GM18508 (cell line): Measurements from ENCODE around the gene SPC24.
"Not testable (repeated sequence)": the region's sequence is repeated elsewhere in the genome, so short reads cannot be mapped to it uniquely, and the experiment has no call there.

Experiments
- ATAC-seq: cut with Tn5 transposase; IDR thresholded peaks from one replicate; pipeline ENCODE4 v1.9.1; 2021; ENCODE audit warnings: moderate number of reproducible peaks; ENCODE audit not compliant: insufficient read depth, unreplicated experiment

SPC24 gene

DNA sequence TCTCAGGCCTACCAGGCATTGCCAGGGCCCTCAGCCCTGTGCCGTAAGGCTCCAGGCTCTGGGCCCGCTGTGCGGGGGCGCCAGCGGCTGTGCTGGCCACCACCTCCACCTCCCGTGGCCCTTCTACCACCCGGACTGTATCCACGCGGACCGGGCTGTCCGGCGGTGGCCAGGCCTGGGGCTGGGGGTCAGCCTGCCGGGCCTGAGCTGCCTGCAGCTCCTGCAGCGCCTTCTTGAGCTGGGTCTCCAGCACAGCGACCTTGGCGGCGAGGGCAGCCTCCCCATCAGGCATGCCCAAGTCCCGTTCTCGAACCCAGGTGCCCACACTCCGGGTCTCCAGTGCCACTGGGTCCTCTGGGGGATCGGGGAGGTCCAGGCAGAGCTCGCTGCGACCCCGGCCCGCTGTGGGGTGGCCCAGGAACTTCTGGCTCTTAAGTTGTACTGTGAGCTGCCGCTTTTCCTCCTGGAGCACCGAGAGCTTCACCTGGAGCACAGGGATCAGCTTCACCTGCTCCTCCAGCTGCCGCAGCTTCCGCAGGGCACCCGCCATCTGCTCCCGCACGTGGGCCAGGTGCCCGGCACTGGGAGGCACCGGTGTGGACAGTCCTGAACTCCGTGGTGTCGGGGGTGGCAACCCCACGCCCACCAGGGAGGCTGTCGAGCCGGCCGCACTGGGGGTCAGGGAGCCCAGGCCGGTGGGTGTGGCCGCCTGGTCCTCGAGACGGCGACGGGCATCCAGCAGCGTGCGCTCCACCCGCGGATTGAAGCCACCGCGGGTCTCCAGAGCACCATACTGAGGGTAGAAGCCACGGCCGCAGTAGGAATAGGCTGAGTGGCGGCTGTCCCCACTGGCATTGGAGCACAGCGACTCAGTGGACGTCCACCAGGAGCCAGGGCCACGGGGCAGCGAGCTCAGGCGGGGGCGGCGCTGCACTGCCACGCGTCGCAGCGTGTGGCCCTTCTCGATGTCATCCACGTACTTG, 37.7 kb upstream of the SPC24 start:
- ATAC-seq, result no peak

GRCh38 chr19:11191934-11192333, 36.4 kb upstream of the SPC24 start:
- ATAC-seq, result no peak

DNA sequence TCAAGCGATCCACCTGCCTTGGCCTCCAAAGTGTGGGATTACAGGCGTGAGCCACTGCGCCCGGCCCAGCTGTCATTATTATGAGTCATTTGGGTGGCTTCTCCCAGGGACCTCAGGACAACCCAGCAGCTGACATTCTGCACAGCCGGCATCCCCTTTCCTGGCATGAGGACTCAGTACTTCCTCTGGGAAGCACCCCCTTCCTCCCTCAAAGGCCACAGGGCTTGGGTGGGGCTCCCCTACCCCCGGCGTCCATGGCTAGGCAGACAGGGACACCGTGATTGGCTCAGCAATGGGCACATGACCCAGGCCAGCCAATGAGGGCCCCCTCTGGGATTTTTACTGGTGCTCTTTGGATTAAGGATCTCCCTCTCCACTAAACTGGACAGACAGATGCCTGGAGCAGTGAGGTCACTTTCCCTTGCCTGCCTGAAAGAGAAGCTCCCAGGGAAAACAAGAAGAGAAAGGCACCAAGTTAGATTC, 35.7 kb upstream of the SPC24 start:
- no peak for ATAC-seq

- no peak for ATAC-seq
Observed at GRCh38 chr19:11190501-11190900, 34.9 kb upstream of the SPC24 start.

- ATAC-seq, result no peak
Observed at GRCh38 chr19:11187441-11187840, 31.9 kb upstream of the SPC24 start.

DNA sequence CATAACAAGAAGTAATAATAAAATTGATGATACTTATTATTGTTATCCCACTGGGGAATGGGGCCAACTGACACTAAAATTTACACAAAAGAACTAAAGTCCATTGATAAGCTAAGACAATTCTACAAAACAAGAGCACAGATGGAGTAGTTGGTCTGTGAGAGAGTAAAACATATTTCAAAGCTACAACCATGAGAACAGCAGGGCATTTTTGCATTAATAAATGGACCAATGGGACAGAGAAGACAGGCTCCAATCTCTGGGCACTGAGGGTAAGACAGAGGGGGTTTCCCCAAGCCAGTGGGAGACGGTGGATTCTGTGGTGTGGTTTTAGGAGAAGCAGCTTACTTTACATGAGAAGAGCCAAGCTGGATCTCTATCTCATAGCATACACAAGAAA, 27.4 kb upstream of the SPC24 start:
- ATAC-seq, result no peak

DNA sequence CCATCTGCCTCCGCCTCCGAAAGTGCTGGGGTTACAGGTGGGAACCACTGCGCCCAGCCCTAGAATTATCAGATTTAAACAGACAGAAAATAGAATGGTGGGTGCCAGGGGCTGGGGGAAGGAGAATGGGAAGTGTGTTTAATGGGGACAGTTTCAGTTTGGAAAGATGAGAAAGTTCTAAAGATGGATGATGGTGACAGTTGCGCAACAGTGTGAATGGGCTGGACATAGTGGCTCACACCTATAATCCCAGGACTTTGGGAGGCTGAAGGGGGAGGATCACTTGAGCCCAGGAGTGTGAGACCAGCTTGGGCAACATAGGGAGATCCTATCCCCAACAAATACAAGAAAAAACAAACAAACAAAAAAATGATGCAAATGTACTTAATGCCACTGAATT, 25.9 kb upstream of the SPC24 start:
- ATAC-seq, result no peak

DNA sequence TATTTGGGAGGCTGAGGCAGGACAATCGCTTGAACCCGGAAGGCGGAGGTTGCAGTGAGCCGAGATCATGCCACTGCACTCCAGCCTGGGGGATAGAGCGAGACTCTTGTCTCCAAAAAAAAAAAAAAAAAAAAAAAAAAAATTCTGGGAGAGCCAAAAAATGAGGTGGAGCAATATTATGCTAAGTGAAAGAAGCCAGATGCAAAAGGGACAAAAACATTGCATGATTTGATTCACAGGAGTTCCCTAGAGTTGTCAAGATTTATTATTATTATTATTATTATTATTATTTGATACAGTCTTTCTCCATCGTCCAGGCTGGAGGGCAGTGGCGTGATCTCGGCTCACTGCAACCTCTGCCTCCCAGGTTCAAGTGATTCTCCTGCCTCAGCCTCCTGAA, 25.4 kb upstream of the SPC24 start:
- ATAC-seq, result not testable (repeated sequence)

- ATAC-seq, result no peak
Observed at GRCh38 chr19:11180346-11180745, 24.8 kb upstream of the SPC24 start.

GRCh38 chr19:11179716-11180297, 24.2 kb upstream of the SPC24 start:
- ATAC-seq, result no peak

DNA sequence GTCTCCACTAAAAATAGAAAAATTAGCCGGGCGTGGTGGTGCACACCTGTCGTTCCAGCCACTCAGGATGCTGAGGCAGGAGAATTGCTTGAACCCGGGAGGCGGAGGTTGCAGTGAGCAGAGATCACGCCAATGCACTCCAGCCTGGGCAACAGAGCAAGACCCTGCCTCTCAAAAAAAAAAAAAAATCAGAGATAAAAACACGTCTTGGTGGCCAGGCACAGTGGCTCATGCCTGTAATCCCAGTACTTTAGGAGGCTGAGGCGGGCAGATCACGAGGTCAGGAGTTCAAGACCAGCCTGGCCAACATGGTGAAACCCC, 23.5 kb upstream of the SPC24 start:
- ATAC-seq, result not testable (repeated sequence)

GRCh38 chr19:11177592-11177991, 22.0 kb upstream of the SPC24 start:
- no peak for ATAC-seq

- no peak for ATAC-seq
Observed at GRCh38 chr19:11176466-11177193, 21.0 kb upstream of the SPC24 start.

- no peak for ATAC-seq
Observed at GRCh38 chr19:11175920-11176319, 20.3 kb upstream of the SPC24 start.

GRCh38 chr19:11174336-11174735, 18.8 kb upstream of the SPC24 start:
- no peak for ATAC-seq

DNA sequence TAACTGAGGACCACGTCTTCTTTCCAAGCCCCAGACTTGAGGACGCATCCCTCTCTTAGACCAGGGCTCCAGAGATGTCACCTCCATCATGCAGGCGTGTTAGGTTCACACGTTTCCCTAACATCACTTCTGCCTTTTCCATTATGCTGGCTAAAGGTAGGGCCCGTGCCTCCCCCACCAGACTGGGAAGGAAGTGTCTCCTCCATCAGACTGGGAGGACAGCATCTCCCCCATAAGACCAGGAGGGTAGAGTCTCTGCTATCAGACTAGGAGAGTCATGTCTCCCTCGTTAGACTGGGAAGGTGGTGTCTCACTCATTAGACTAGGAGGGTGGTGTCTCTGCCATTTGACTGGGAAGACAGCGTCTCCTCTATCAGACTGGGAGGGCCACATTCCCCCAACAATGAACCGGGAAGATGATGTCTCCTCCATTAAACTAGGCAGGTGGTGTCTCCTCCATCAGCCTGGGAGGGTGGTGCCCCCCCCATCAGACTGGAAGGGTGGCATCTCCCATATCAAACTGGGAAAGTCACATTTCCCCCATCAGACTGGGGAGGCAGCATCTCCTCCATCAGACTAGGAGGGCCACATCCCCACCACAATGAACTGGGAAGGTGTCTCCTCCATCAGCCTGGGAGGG, 18.1 kb upstream of the SPC24 start:
- no peak for ATAC-seq

DNA sequence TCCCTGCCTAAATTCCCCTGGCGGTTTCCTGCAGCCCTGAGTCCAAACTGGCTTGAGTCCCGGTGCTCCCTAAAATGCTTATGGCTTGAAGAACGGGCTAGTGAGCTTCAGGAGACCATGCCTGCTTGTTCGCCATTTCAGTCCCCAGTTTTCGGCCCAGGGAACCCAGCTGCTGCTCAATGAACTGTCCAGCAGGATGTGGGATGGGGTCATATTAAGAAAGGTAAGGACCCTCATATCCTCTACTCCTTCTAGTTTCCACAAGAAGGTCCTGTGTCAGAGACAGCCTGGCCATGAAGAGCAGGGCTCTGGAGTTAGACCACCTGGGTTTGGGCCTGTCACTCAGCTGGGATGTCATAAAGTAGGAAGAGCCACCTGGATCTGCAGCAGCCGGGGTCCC, 17.0 kb upstream of the SPC24 start:
- no peak for ATAC-seq

DNA sequence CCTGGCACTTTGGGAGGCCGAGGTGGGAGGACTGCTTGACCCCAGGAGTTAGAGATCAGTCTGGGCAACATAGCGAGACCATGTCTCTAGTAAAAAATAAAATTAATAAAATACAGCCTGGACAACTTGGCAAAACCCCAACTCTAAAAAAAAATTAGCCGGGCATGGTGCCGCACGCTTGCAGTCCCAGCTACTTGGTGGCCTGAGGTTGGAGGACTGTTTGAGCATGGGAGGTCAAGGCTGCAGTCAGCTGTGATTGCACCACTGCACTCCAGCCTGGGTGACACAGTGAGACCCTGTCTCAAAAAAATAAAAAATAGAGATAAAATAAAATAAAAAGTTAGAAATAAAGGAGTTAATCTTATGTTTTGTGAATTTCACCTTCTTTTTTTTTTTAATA, 15.6 kb upstream of the SPC24 start:
- no peak for ATAC-seq

DNA sequence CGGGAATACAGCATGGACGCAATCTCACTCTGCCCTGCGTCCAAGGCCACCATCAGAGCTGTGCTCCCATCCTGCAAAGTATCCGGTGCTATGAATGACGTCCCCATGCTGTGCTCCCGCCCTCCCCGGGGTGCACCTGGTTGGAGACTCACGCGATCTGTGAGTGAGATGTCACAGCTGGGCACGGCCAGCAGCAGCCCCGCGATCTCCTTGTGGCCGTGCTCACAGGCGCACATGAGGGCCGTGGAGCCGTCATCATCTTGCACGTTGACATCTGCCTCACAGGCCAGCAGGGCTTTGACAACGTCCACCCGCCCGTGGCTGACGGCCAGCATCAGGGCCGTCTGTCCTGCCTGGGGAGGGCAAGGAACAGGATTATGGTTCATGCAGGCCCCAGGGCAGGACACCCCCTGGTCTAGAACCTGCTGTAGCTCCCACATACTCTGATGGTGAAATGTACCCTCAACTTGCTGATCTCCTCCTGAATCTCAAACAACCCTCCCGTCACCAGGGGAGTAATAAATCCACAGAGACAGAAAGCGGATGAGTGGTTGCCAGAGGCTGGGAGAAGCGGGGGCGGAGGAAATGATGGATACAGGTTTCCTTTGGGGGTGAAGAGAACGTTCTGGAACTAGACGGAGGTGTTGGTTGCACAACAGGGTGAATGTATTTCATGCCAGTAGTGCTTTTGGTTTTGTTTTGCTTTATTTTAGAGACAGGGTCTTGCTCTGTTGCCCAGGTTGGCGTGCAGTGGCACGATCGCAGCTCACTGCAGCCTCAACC, 14.5 kb upstream of the SPC24 start:
- no peak for ATAC-seq

- no peak for ATAC-seq
Observed at GRCh38 chr19:11168568-11168967, 13.0 kb upstream of the SPC24 start.
